HG03045 (cell line): ENCODE measurements around the gene NSMCE1.

Source experiments
- ATAC-seq: cut with Tn5 transposase; IDR thresholded peaks from one replicate; pipeline ENCODE4 v1.9.1; 2021; ENCODE audit warnings: mild to moderate bottlenecking, moderate library complexity; ENCODE audit not compliant: unreplicated experiment

Gene NSMCE1

DNA sequence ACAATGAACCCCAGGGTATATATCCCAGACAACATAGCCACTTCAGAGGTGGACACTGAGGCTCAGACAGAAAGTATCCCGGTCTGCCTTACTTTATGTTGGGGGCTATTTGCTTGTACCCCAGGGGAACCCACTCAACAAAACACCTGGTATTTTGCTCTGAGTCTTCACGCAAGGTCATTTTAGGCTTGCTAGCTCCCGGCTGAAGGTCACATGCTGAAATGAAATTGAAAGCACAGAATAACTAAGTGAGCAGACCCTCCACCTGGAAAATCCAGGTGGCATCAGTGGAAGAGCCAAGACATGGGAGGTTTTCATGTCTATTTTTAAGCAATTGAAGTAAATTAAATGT, 69.4 kb downstream of the NSMCE1 start:
- no peak for ATAC-seq

- no peak for ATAC-seq
Measured at GRCh38 chr16:27198451-27199234, 69.9 kb downstream of the NSMCE1 start.

- no peak for ATAC-seq
Measured at GRCh38 chr16:27197004-27197403, 71.6 kb downstream of the NSMCE1 start.

GRCh38 chr16:27195941-27196595, 72.5 kb downstream of the NSMCE1 start:
- ATAC-seq = no peak

GRCh38 chr16:27195076-27195741, 73.4 kb downstream of the NSMCE1 start:
- no peak for ATAC-seq

- ATAC-seq = no peak
Measured at GRCh38 chr16:27193300-27193990, 75.1 kb downstream of the NSMCE1 start.

- ATAC-seq = no peak
Measured at GRCh38 chr16:27191352-27191924, 77.1 kb downstream of the NSMCE1 start.

GRCh38 chr16:27190316-27190871, 78.2 kb downstream of the NSMCE1 start:
- no peak for ATAC-seq

DNA sequence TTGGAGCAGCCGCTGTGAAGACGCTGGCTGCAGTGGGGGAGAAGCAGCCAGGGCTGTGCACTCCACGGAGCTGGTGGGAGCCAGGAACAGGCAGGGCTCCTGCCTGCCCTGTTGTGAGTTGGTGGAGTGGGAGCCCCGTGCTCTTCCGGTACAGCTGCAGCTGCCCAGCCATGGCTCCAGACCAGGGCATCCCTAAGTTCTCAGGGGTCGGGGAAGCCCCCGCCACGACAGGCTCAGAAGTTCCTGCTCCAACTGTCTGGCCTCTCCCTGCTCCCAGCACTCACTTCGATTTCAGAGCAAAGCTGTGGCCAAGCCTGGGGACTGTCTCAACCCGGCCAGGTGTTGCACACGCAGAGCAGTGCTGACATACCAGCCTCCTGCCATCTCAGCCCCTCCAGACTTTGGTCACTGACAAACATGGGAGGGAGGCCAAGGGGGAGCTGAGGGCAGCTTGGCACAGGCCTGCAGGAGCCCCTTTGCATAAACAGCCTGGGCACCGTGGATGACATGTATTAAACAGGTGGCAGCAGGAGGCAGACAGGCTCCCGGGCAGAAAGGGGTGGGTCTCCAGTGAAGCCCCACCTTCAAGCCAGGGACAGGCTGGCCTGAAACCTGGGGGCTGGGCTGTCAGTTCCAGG, 79.1 kb downstream of the NSMCE1 start:
- ATAC-seq = no peak

DNA sequence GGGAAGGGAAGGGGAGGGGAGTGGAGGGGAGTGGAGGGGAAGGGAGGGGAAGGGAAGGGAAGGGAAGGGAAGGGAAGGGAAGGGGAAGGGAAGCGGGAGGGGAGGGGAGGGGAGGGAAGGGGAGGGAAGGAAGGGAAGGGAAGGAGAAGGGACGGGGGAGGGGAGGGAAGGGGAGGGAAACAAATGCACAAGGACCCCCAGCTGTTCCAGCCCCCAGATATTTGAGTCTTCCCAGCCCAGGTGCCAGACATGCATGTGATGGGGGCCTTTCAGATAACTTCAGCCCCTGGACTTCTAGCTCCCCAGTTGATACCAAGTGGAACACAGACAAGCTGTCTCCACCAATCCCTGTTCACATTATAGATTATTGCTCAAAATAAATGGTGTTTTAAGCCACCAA, 79.9 kb downstream of the NSMCE1 start:
- no peak for ATAC-seq

DNA sequence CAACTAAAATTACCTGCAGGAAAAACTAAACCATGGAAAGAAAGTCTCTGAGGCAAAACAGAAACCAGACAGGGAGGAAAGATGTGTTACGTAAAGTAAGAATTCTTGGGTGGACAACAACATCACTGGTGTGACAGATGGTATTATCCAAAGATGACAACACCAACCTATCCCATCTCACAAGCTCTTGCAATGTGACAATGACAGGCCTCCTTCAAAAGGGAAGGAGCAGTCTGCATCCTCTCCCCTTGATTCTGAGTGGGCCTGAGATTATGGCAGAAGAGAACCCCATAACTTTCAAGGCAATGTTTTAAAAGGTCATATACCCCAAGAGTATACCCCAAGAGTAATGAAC, 82.8 kb downstream of the NSMCE1 start:
- no peak for ATAC-seq

DNA sequence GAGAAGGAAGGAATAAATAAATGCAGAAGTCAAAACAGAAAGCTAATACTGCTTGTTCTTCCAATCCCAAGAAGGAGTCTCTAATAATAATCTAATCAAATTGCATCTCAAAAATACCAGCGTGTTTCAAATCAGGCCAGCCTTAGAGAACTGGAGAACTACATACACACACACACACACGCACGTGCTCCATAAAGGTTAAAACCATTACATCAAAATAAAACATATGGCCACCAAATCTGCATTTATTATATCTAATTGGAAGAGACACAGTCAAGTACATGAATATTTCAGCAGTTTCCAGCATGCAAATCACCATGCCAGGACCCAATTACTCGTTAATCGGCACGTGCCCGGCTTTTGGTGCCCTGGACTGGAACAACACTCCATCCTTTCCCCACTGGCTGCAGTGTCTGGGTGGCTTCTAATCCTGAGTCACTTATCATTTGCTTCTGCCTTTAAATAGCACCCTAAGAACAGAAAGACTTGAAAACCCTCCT, 85.6 kb downstream of the NSMCE1 start:
- no peak for ATAC-seq

- ATAC-seq = no peak
Measured at GRCh38 chr16:27181019-27181790, 87.4 kb downstream of the NSMCE1 start.

DNA sequence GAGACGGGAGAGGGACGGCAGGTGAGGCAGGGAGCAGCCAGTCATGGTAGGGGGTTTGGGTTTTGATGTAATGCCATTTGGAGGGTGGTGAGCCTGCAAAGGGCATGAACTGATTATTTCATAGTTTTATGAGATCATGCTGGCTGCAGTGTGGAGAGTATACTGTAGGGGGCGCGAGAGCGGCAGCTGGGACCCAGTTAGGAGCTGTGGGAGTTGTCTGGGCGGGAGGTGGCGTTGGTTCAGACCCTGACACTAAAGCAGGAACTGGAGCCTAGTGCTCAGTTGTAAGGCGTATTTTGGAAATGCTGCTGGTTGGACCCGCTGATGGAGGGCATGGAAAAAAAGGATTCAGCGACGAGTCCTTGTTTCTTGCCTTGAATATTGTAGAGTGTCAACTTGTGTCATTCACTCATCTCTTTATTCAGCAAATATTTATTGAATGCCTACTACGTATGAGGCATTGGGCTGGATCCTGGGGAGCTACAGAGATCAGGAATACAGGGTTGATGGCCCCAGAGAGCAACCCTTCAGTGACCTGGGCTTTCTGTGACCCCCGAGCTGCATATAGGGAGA, 89.0 kb downstream of the NSMCE1 start:
- peak; percentile 65 for ATAC-seq

GRCh38 chr16:27177031-27177774, 91.4 kb downstream of the NSMCE1 start:
- no peak for ATAC-seq

DNA sequence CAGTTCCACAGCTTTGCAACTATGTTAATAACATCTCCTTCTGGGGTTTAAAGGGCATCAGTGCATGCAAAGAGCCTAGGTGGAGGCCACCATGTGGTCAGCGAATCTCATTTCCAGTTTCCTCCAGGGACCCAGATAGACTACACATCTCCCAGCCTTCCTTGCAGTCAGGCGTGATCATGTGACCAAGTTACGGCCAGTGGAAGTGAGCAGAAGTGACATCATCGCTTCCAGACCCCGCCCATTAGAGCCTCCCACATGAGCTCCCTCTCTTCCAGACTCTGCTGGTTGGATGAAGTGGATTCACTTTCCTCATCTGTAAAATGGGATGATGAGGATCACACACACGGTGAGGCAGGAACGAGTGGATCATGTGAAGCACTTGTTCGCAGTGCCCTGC, 92.7 kb downstream of the NSMCE1 start:
- ATAC-seq = no peak
